Coronary artery (tissue), 2 donors: ENCODE results near the gene FOXI1.
"Not testable (repeated sequence)": the region's sequence is repeated elsewhere in the genome, so short reads cannot be mapped to it uniquely, and the experiment has no call there.

Source experiments
- DNase-seq: peaks from one replicate; pipeline ENCODE4 v3.0.0-alpha.2; 2017; ENCODE audit warnings: low spot score
- H3K27ac ChIP-seq, 2 donors: fragments of 200-600 bp; sonication (generic); one replicate each; pipeline ENCODE4 v1.5.1; 2016 to 2019
- H3K4me3 ChIP-seq: fragments of 200-600 bp; sonication (generic); 2 replicates; pipeline ENCODE4 v1.5.1; 2016; ENCODE audit warnings: mild to moderate bottlenecking, moderate library complexity
- TF ChIP-seq, protein P1 (sequence below): fragments of 200-600 bp; sonication (generic); IDR thresholded peaks from one replicate; pipeline ENCODE4 v1.5.1; 2019; ENCODE audit warnings: antibody characterized with exemption

The FOXI1 gene

GRCh38 chr5:170137694-170138214 is 32.1 kb downstream of the FOXI1 start:
- TF ChIP-seq, protein P1, sequence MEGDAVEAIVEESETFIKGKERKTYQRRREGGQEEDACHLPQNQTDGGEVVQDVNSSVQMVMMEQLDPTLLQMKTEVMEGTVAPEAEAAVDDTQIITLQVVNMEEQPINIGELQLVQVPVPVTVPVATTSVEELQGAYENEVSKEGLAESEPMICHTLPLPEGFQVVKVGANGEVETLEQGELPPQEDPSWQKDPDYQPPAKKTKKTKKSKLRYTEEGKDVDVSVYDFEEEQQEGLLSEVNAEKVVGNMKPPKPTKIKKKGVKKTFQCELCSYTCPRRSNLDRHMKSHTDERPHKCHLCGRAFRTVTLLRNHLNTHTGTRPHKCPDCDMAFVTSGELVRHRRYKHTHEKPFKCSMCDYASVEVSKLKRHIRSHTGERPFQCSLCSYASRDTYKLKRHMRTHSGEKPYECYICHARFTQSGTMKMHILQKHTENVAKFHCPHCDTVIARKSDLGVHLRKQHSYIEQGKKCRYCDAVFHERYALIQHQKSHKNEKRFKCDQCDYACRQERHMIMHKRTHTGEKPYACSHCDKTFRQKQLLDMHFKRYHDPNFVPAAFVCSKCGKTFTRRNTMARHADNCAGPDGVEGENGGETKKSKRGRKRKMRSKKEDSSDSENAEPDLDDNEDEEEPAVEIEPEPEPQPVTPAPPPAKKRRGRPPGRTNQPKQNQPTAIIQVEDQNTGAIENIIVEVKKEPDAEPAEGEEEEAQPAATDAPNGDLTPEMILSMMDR, result no peak
- DNase-seq, result no peak

DNA sequence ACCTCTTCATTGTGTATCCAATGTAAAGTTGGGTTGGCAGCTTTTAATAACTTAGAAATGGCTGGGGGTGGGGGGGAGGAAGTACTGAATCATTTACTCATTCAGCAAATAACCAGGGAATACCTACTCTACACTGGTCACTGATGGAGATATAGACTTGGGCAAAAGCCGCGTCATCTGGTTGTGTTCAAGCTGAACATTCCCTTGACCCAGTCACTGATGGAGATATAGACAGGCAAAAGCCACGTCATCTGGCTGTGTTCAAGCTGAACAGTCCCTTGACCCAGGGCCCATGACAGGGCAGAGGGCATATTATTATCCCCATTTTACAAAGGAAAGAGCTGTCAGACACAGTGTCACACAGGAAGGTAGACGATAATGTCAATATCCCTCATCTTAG is 32.6 kb downstream of the FOXI1 start:
- DNase-seq, result no peak
- no peak overlapping the region for H3K27ac ChIP-seq
- TF ChIP-seq, protein P1, result no peak
- H3K4me3 ChIP-seq, result no peak overlapping the region

More at GRCh38 chr5:170137694-170138214, 32.1 kb downstream of the FOXI1 start:
- H3K4me3 ChIP-seq, result no peak overlapping the region
- no peak overlapping the region for H3K27ac ChIP-seq

DNA sequence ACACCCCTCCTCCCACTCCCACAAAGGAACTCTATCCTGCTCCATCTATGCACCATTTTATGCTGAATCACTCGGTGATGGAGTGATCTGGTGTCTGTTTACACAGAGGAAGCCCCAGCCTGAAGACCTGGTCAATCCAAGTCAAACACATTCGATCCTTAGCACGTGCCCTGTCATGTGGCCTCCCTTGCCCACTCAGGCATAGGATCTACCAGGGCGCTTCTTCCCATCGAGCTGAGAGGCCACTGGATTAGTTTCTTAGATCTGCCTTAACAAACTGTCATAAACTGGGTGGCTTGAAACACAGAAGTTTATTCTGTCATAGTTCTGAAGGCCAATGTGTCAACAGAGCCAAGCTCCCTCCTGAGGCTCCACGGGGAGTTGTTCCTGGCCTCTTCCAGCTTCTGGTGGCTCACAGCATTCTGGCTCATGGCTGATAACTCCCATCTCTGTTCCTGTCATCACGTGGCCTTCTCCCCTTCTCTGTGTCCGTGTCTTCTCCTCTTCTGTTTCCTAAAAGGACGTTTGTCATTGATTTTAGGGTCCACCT is 34.2 kb downstream of the FOXI1 start:
- TF ChIP-seq, protein P1, result no peak

DNA sequence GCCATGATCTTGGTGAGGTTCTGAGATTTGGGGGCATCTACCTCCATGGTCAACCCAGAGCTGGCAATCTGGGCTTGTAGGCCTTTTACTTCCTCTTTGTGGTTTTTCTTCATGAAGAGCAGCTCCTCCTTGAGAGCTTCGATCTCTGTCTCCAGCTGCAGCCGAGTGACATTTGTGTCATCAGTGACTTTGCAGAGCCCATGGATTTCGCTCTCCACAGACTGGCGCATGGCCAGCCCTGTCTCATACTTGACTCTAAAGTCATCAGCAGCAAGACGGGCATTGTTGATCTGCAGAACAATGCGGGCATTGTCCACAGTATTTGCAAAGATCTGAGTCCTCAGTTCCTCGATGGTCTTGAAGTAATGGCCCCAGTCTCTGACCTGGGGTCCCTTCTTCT is 35.5 kb downstream of the FOXI1 start:
- H3K27ac ChIP-seq, DNase-seq, H3K4me3 ChIP-seq: not testable (repeated sequence)

More for the DNA sequence above, 34.2 kb downstream of the FOXI1 start:
- Histone ChIP-seq H3K4me3 (no peak overlapping the region), H3K27ac (no peak overlapping the region)
- DNase-seq, result no peak

DNA sequence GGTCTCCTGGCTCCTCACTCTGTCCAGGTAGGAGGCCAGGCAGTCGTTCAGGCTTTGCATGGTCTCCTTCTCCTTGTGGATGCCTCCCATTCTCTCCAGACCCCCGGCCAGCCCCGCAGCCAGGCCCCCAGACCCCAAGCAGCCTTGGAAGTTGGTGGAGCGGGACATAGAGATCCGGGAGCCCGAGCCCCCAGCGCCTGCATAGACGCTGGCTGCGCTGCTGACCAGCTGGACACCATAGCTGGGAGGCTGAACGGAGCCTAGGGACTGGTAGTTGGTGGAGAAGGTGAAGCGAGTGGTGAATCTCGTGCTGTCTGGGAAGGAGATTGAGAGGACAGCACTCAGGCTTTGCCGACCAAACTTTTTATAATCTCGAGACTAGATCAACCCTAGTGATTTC is 35.9 kb downstream of the FOXI1 start:
- TF ChIP-seq, protein P1, result no peak
- no peak for DNase-seq
- Histone ChIP-seq H3K4me3 (no peak overlapping the region), H3K27ac (no peak overlapping the region)

DNA sequence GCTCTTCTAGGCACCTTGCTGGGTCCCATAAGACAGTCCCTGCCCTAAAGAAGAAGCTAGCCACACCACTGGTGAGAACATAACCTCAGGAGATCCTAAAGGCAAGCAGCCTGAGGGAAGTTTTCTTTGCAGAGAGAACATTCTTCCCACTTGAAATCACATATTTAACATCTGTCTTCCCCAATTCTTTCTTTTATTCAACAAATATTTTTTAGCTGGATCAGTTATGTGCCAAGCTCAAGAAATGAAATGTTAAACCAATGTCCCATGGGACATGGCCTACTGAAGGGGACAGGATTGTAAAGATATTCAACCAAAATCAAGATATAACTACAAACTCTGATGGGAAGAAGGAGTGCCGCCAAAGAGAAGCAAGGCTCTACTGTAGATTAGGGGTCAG is 36.5 kb downstream of the FOXI1 start:
- Histone ChIP-seq H3K27ac (no peak overlapping the region), H3K4me3 (no peak overlapping the region)
- DNase-seq, result no peak
- TF ChIP-seq, protein P1, result no peak

DNA sequence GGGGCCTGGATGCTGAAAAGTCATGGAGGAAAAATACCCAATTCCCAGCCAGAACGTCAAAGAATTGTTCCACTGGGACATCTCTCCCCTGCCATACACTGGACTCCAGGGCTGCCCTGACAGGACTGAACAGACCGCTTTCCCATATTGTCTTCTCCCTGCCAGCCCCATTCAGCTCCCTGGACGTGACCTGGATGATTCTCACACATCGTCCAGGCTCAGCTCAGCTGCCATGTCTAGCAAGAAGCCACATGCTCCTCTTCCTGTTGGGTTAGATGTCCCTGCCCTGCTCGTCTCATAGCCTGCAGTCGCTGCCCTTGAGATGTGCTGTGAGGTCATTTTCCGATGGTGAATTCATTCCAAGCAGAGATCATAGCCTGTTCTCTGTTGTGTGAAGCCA is 37.4 kb downstream of the FOXI1 start:
- no peak overlapping the region for H3K27ac ChIP-seq
- TF ChIP-seq, protein P1, result no peak
- no peak overlapping the region for H3K4me3 ChIP-seq
- no peak for DNase-seq
